ENCODE data around the gene BACE2. TPM values are rescaled to one million over a fixed set of nuclear protein-coding genes. Genes with fewer than 3 reads are reported as not detected.
A peak's percentile ranks its signal among the peaks of the same experiment; 100 is the strongest.

Gene BACE2
- total RNA-seq, 2 experiments from 2014 or later: 1.6 to 1.7 TPM

GRCh38 chr21:41139275-41139674 is 28.7 kb upstream of the BACE2 start:
- no peaks in the 10 kb centered on the region for H3K4me1 Mint-ChIP-seq
- peaks cover 6% of the 10 kb centered on the region for H3K27me3 Mint-ChIP-seq
- no peak overlapping the region for H3K4me3 Mint-ChIP-seq
- DNase-seq: no peak
- H3K9me3 Mint-ChIP-seq: no peaks in the 10 kb centered on the region
- POLR2A ChIA-PET: no interaction called here
- no peak overlapping the region for H3K27ac Mint-ChIP-seq
- no peaks in the 10 kb centered on the region for H3K36me3 Mint-ChIP-seq (ENCODE audit: low read depth)
- CTCF ChIA-PET: no interaction called here

- Mint-ChIP-seq H3K4me1 (no peaks in the 10 kb centered on the region), H3K27ac (no peak overlapping the region), H3K36me3 (ENCODE audit: low read depth) (no peaks in the 10 kb centered on the region), H3K4me3 (no peak overlapping the region), H3K9me3 (no peaks in the 10 kb centered on the region), H3K27me3 (peaks cover 5% of the 10 kb centered on the region)
- ChIA-PET POLR2A (no interaction called here), CTCF (no interaction called here)
- DNase-seq: no peak
Measured at GRCh38 chr21:41139951-41140350, 28.0 kb upstream of the BACE2 start.

GRCh38 chr21:41141031-41141457 is 26.9 kb upstream of the BACE2 start:
- no peak for DNase-seq
- no peaks in the 10 kb centered on the region for H3K9me3 Mint-ChIP-seq
- ChIA-PET CTCF (no interaction called here), POLR2A (no interaction called here)
- no peak overlapping the region for H3K27ac Mint-ChIP-seq
- H3K36me3 Mint-ChIP-seq (ENCODE audit: low read depth): no peaks in the 10 kb centered on the region
- H3K4me1 Mint-ChIP-seq: no peaks in the 10 kb centered on the region
- no peak overlapping the region for H3K4me3 Mint-ChIP-seq
- no peaks in the 10 kb centered on the region for H3K27me3 Mint-ChIP-seq

GRCh38 chr21:41142051-41142795 is 25.7 kb upstream of the BACE2 start:
- DNase-seq: no peak
- Mint-ChIP-seq H3K4me3 (no peak overlapping the region), H3K27me3 (peaks cover 1% of the 10 kb centered on the region), H3K27ac (no peak overlapping the region), H3K4me1 (no peaks in the 10 kb centered on the region), H3K36me3 (ENCODE audit: low read depth) (no peaks in the 10 kb centered on the region), H3K9me3 (no peaks in the 10 kb centered on the region)
- POLR2A ChIA-PET: no interaction called here
- CTCF ChIA-PET: interaction anchor here (0.6 kb wide), 1 partner anchor 27 kb away, joined by 3 read pairs; no protein-coding TSS in a partner anchor

DNA sequence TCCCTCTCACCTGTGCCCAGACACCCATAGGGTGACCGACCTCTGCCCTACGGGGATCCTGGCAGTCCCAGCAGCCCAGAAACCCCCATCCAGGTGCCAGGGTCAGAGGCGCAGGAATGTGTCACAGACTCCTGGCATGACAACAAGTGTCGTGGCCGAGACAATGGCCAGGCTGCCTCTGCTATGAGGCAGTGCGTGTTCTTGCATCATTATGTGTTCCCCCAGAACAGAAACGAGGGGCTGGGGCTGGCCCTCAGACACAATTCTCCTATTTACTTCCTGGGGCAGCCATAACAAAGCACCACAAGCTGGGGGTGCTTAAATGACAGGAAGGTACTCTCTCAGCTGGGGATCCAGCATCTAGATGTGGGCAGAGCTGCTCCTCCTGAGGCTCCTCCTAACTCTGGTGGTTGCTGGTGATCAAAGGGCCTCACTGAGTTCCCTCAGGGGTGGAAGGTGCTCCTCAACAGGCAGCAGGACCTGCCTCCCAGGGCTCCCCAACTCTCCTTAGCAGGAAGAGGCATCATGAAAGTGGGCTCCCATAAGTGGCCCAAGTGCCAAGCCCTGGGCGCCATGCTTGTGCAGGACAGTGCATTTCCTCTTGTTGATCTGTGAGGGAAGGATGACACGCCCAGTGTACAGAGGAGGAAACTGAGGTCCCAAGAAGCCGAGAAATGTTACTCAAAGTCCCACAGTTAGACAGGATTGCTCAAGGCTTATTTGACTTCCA is 24.2 kb upstream of the BACE2 start:
- CTCF ChIA-PET: no interaction called here
- Mint-ChIP-seq H3K27ac (no peak overlapping the region), H3K4me1 (no peaks in the 10 kb centered on the region), H3K4me3 (no peak overlapping the region), H3K36me3 (ENCODE audit: low read depth) (no peaks in the 10 kb centered on the region), H3K27me3 (peaks cover 1% of the 10 kb centered on the region), H3K9me3 (no peaks in the 10 kb centered on the region)
- no peak for DNase-seq
- POLR2A ChIA-PET: no interaction called here

DNA sequence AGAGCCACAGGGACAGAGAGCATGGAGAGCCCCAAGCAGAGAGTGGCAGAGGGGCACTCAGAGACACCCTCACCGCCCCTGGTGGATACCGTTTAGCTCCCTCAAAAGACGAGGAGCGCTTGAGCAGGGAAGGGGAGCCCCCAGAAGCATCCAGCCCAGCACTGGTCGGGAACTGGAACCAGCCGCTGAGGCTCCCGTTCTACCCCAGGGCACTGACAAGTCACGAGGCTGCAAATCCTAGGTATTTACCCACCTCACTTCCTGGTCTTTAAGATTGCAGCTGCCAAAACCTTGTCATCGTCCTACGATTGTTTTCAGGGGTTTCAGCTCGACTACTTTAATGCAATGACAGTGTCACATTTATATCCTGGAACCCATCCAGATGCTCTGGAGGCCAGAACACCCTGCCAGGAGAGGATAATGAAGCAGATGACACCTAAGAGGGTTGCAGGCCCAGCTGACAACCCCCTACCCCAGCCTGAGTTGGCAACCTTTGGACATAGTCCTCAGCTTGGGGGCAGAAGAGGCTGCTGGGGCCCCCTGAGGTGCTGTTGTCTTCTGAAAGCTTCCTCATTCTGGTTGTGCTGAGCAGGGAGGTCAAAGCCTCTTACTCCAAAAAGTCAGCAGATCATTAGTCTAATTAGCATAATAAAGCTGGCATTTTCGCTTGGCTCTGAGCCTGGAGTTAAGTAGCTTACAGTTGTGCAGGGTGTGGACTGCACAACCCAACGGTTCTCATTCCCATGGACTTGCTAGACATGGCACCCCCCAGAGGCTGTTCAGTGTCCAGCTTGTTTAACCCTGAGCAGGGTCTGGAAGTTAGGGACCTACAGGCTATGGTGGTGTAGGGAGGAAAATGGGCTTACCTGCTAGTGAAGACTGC is 20.6 kb upstream of the BACE2 start:
- CTCF ChIA-PET: interaction anchor here (0.5 kb wide), 1 partner anchor 1399 kb away, joined by 3 read pairs; no protein-coding TSS in a partner anchor
- no peak overlapping the region for H3K27ac Mint-ChIP-seq

DNA sequence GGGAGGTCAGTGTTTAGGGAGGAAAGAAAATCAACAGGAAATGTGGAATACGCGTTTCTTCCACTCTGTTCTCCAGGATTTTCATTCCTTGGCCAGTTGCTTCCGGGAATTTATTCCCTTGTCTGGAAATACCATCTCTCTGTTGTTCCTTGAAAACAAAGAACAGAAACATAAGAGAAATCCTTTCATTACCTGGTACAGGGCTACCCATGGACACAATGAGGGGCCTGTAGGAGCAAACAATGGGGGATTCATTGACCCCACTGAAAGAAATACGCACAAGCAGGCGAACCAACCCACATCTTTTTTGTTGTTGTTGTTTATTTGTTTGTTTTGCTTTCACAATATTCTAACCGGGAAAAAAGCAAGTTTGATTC is 20.0 kb upstream of the BACE2 start:
- no peaks in the 10 kb centered on the region for H3K36me3 Mint-ChIP-seq (ENCODE audit: low read depth)
- peaks cover 3% of the 10 kb centered on the region for H3K9me3 Mint-ChIP-seq
- ChIA-PET POLR2A (no interaction called here), CTCF (no interaction called here)
- H3K27me3 Mint-ChIP-seq: peaks cover 1% of the 10 kb centered on the region
- no peak overlapping the region for H3K27ac Mint-ChIP-seq
- H3K4me3 Mint-ChIP-seq: no peak overlapping the region
- no peak for DNase-seq
- H3K4me1 Mint-ChIP-seq: no peaks in the 10 kb centered on the region

More for the DNA sequence above, 20.6 kb upstream of the BACE2 start:
- Mint-ChIP-seq H3K4me1 (no peaks in the 10 kb centered on the region), H3K27me3 (peaks cover 1% of the 10 kb centered on the region), H3K4me3 (no peak overlapping the region), H3K36me3 (ENCODE audit: low read depth) (no peaks in the 10 kb centered on the region), H3K9me3 (peaks cover 3% of the 10 kb centered on the region)
- POLR2A ChIA-PET: no interaction called here
- DNase-seq: no peak

GRCh38 chr21:41148798-41149197 is 19.2 kb upstream of the BACE2 start:
- no peak overlapping the region for H3K27ac Mint-ChIP-seq
- peaks cover 3% of the 10 kb centered on the region for H3K9me3 Mint-ChIP-seq
- POLR2A ChIA-PET: no interaction called here
- no peak overlapping the region for H3K4me3 Mint-ChIP-seq
- CTCF ChIA-PET: no interaction called here
- H3K36me3 Mint-ChIP-seq (ENCODE audit: low read depth): no peaks in the 10 kb centered on the region
- peaks cover 1% of the 10 kb centered on the region for H3K27me3 Mint-ChIP-seq
- H3K4me1 Mint-ChIP-seq: no peaks in the 10 kb centered on the region
- no peak for DNase-seq

GRCh38 chr21:41149199-41149598 is 18.8 kb upstream of the BACE2 start:
- ChIA-PET POLR2A (no interaction called here), CTCF (no interaction called here)
- Mint-ChIP-seq H3K27ac (peak overlapping the region; percentile 57), H3K4me3 (no peak overlapping the region), H3K4me1 (no peaks in the 10 kb centered on the region), H3K27me3 (peaks cover 1% of the 10 kb centered on the region), H3K36me3 (ENCODE audit: low read depth) (no peaks in the 10 kb centered on the region), H3K9me3 (peaks cover 3% of the 10 kb centered on the region)
- DNase-seq: no peak

DNA sequence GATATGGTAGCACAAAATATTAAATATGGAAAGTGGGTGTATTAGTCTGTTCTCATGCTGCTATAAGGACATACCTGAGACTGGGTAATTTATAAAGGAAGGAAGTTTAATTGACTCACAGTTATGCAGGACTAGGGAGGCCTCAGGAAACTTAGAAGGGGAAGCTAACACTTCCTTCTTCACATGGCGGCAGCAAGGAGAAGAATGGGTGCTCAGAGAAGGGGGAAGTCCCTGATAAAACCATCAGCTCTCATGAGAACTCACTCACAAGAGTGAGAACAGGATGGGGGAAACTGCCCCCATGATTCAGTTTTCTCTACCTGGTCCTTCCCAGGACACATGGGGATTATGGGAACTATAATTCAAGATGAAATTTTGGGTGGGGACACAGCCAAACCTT is 15.8 kb upstream of the BACE2 start:
- H3K4me3 Mint-ChIP-seq: no peak overlapping the region
- peaks cover 3% of the 10 kb centered on the region for H3K9me3 Mint-ChIP-seq
- POLR2A ChIA-PET: no interaction called here
- H3K27me3 Mint-ChIP-seq: no peaks in the 10 kb centered on the region
- H3K36me3 Mint-ChIP-seq (ENCODE audit: low read depth): no peaks in the 10 kb centered on the region
- DNase-seq: no peak
- H3K27ac Mint-ChIP-seq: no peak overlapping the region
- H3K4me1 Mint-ChIP-seq: no peaks in the 10 kb centered on the region
- CTCF ChIA-PET: no interaction called here

- no peaks in the 10 kb centered on the region for H3K27me3 Mint-ChIP-seq
- DNase-seq: no peak
- no peaks in the 10 kb centered on the region for H3K36me3 Mint-ChIP-seq (ENCODE audit: low read depth)
- H3K9me3 Mint-ChIP-seq: peaks cover 3% of the 10 kb centered on the region
- POLR2A ChIA-PET: no interaction called here
- H3K4me3 Mint-ChIP-seq: no peak overlapping the region
- CTCF ChIA-PET: no interaction called here
- H3K4me1 Mint-ChIP-seq: no peaks in the 10 kb centered on the region
- no peak overlapping the region for H3K27ac Mint-ChIP-seq
Measured at GRCh38 chr21:41153443-41153842, 14.5 kb upstream of the BACE2 start.

- Mint-ChIP-seq H3K27me3 (no peaks in the 10 kb centered on the region), H3K27ac (no peak overlapping the region), H3K4me3 (no peak overlapping the region), H3K4me1 (no peaks in the 10 kb centered on the region), H3K36me3 (ENCODE audit: low read depth) (no peaks in the 10 kb centered on the region), H3K9me3 (peaks cover 5% of the 10 kb centered on the region)
- ChIA-PET POLR2A (no interaction called here), CTCF (no interaction called here)
- no peak for DNase-seq
Measured at GRCh38 chr21:41156142-41156541, 11.8 kb upstream of the BACE2 start.

- Mint-ChIP-seq H3K27ac (no peak overlapping the region), H3K4me1 (no peaks in the 10 kb centered on the region), H3K4me3 (no peak overlapping the region), H3K27me3 (peaks cover 6% of the 10 kb centered on the region), H3K36me3 (ENCODE audit: low read depth) (no peaks in the 10 kb centered on the region), H3K9me3 (peaks cover 2% of the 10 kb centered on the region)
- no peak for DNase-seq
- CTCF ChIA-PET: no interaction called here
- POLR2A ChIA-PET: no interaction called here
Measured at GRCh38 chr21:41158026-41158425, 9.9 kb upstream of the BACE2 start.

Data from activated CD4-positive, alpha-beta T cell treated with anti-CD3 and anti-CD28 coated beads, Interleukin-2, amount 10 ng/mL, durations not matched to agents 7 days and 5 days (primary cell).